ENCODE data around the gene VRK3.

Gene VRK3

DNA sequence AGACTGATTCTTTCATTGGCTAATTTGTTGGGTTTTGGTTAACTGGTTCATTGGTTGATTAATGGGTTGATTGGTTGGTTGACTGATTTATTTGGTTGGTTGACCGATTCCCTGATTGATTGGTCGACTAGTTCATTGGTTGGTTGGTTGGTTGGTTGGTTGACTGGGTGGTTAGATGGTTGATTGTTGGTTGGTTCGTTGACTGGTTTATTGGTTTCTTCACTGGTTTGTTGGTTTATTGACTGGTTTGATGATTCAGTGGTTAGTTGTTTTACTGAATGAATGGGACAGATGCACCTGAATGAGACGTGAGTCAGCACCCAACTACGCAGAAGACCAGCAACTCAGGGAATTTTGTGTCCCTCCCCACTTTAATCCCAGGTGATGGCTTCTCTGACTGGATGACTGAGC is 93.1 kb downstream of the VRK3 start:
- Histone ChIP-seq H3K4me2 (ENCODE audit: low read length) (no peak overlapping the region), H3K4me3 (ENCODE audit: low read length) (no peak overlapping the region), H3K9me3 (ENCODE audit: control insufficient read depth, insufficient read depth, low read length) (no peaks in the 10 kb centered on the region), H3K27me3 (ENCODE audit: control insufficient read depth, low read length) (no peaks in the 10 kb centered on the region), H3K9me2 (replicated peaks; ENCODE audit: control insufficient read depth, low read length) (no peaks in the 10 kb centered on the region), H3F3A (ENCODE audit: control insufficient read depth, insufficient read depth) (no peaks in the 10 kb centered on the region), H3K4me1 (ENCODE audit: control insufficient read depth, low read length) (peaks cover 21% of the 10 kb centered on the region), H3K79me2 (ENCODE audit: control insufficient read depth, low read length) (peaks cover 41% of the 10 kb centered on the region), H3K36me3 (ENCODE audit: control insufficient read depth, low read length) (peaks cover 55% of the 10 kb centered on the region), H4K20me1 (ENCODE audit: control insufficient read depth, insufficient read depth, low read depth, low read length) (peaks cover 13% of the 10 kb centered on the region), H3K27ac (ENCODE audit: low read depth, low read length) (no peak overlapping the region)
- TF ChIP-seq EZH2phosphoT487 (IDR thresholded peaks at IDR 0.05; ENCODE audit: borderline replicate concordance, low read length) (no peak), CTCF (IDR thresholded peaks at IDR 0.05; ENCODE audit: low read depth, low read length, poor library complexity, severe bottlenecking) (no peak)

GRCh38 chr19:49931293-49932040 is 93.7 kb downstream of the VRK3 start:
- Histone ChIP-seq H3K79me2 (ENCODE audit: control insufficient read depth, low read length) (peaks cover 47% of the 10 kb centered on the region), H3K4me2 (ENCODE audit: low read length) (no peak overlapping the region), H3K4me1 (ENCODE audit: control insufficient read depth, low read length) (peaks cover 27% of the 10 kb centered on the region), H3K27me3 (ENCODE audit: control insufficient read depth, low read length) (no peaks in the 10 kb centered on the region), H3K9me3 (ENCODE audit: control insufficient read depth, insufficient read depth, low read length) (no peaks in the 10 kb centered on the region), H3K4me3 (ENCODE audit: low read length) (no peak overlapping the region), H3F3A (ENCODE audit: control insufficient read depth, insufficient read depth) (no peaks in the 10 kb centered on the region), H3K27ac (ENCODE audit: low read depth, low read length) (no peak overlapping the region), H4K20me1 (ENCODE audit: control insufficient read depth, insufficient read depth, low read depth, low read length) (peaks cover 15% of the 10 kb centered on the region), H3K9me2 (replicated peaks; ENCODE audit: control insufficient read depth, low read length) (no peaks in the 10 kb centered on the region), H3K36me3 (ENCODE audit: control insufficient read depth, low read length) (peaks cover 61% of the 10 kb centered on the region)
- no peak for TF ChIP-seq CTCF (IDR thresholded peaks at IDR 0.05; ENCODE audit: low read depth, low read length, poor library complexity, severe bottlenecking)
- TF ChIP-seq EZH2phosphoT487 (IDR thresholded peaks at IDR 0.05; ENCODE audit: borderline replicate concordance, low read length): no peak

GRCh38 chr19:49930483-49931011 is 94.6 kb downstream of the VRK3 start:
- no peaks in the 10 kb centered on the region for H3K27me3 ChIP-seq (ENCODE audit: control insufficient read depth, low read length)
- H3K4me2 ChIP-seq (ENCODE audit: low read length): peak overlapping the region; percentile 94
- H3K9me2 ChIP-seq (replicated peaks; ENCODE audit: control insufficient read depth, low read length): no peaks in the 10 kb centered on the region
- no peaks in the 10 kb centered on the region for H3F3A ChIP-seq (ENCODE audit: control insufficient read depth, insufficient read depth)
- peaks cover 56% of the 10 kb centered on the region for H3K79me2 ChIP-seq (ENCODE audit: control insufficient read depth, low read length)
- TF ChIP-seq EZH2phosphoT487 (IDR thresholded peaks at IDR 0.05; ENCODE audit: borderline replicate concordance, low read length) (no peak), CTCF (IDR thresholded peaks at IDR 0.05; ENCODE audit: low read depth, low read length, poor library complexity, severe bottlenecking) (no peak)
- peaks cover 16% of the 10 kb centered on the region for H4K20me1 ChIP-seq (ENCODE audit: control insufficient read depth, insufficient read depth, low read depth, low read length)
- H3K4me3 ChIP-seq (ENCODE audit: low read length): peak overlapping the region; percentile 82
- no peaks in the 10 kb centered on the region for H3K9me3 ChIP-seq (ENCODE audit: control insufficient read depth, insufficient read depth, low read length)
- H3K27ac ChIP-seq (ENCODE audit: low read depth, low read length): no peak overlapping the region
- H3K36me3 ChIP-seq (ENCODE audit: control insufficient read depth, low read length): peaks cover 66% of the 10 kb centered on the region
- H3K4me1 ChIP-seq (ENCODE audit: control insufficient read depth, low read length): peaks cover 30% of the 10 kb centered on the region
